SK-N-SH treated with all-trans-retinoic acid at 6 μM for 48 hours (cell line): Measurements from ENCODE around the gene HDAC5.

Experiments
- ARNTL ChIP-seq: fragments of 450-650 bp; formaldehyde crosslinking; IDR thresholded peaks from 2 replicates; pipeline ENCODE4 v1.5.0; 2020; ENCODE audit warnings: low read depth, mild to moderate bottlenecking, moderate library complexity, borderline replicate concordance
- ESRRG ChIP-seq: fragments of 250-450 bp; sonication (Bioruptor Pico); IDR thresholded peaks from 2 replicates; pipeline ENCODE4 v1.6.1; 2021; ENCODE audit warnings: mild to moderate bottlenecking
- PPARA ChIP-seq: fragments of 250-450 bp; sonication (Bioruptor Pico); IDR thresholded peaks from 2 replicates; pipeline ENCODE4 v1.5.0; 2020; ENCODE audit warnings: mild to moderate bottlenecking, borderline replicate concordance
- ZNF565 ChIP-seq: fragments of 450-650 bp; formaldehyde crosslinking; conservative IDR thresholded peaks from 2 replicates; pipeline ENCODE4 v1.5.0; 2020; ENCODE audit warnings: low read depth, mild to moderate bottlenecking, moderate library complexity

- no peak for TF ChIP-seq ARNTL
- no peak for TF ChIP-seq ESRRG (CRISPR knock-in tag)
- TF ChIP-seq ZNF565, result no peak
- TF ChIP-seq PPARA (CRISPR knock-in tag), result no peak
Measured at GRCh38 chr17:44117351-44117750, 6.1 kb downstream of the HDAC5 start.
